Endothelial cell of umbilical vein (primary cell): ENCODE results near the gene INPP4B. TPM values are rescaled to one million over a fixed set of nuclear protein-coding genes. Genes with fewer than 3 reads are reported as not detected.

Source experiments
- BruUV-seq: library from RNA; stranded (reverse); fragments of 400-500 nt; replicated peaks from 2 replicates; lab custom pipeline; 2021; lab: Mats Ljungman, UMichigan
- CTCF ChIA-PET: fragments of 300-600, 350-600 bp; sonication (Branson Sonifier 250); formaldehyde crosslinking; loops from one replicate; lab custom pipeline; 2021; ENCODE audit warnings: antibody characterized with exemption, inconsistent platforms; lab: Charles Lee
- POLR2A ChIA-PET: fragments of 300-600, 350-600 bp; sonication (Branson Sonifier 250); formaldehyde crosslinking; loops from one replicate; lab custom pipeline; 2021; ENCODE audit warnings: antibody characterized with exemption, inconsistent platforms; lab: Charles Lee
- DNase-seq: peaks from one replicate; pipeline ENCODE4 v3.0.0-alpha.2; 2011; ENCODE audit warnings: low read depth, low spot score
- FAIRE-seq: peaks from 2 replicates; lab custom pipeline; 2011; peaks lifted over from hg19 to GRCh38; lab: Jason Lieb, UNC
- H2AFZ ChIP-seq: 2 replicates; pipeline ENCODE4 v1.6.0; 2012; ENCODE audit warnings: low read depth, low read length, control low read depth, inconsistent platforms
- H3K27ac ChIP-seq: 2 replicates; pipeline ENCODE4 v1.5.1; 2011; ENCODE audit warnings: low read depth, mild to moderate bottlenecking, control low read depth, low read length, moderate library complexity; ENCODE audit not compliant: insufficient read depth
- H3K27me3 ChIP-seq, 2 experiments: 2 replicates each; pipeline versions ENCODE4 v1.6.0 to v1.6.1; 2011; ENCODE audit warnings: low read length in 2 of 2, mixed read lengths in 1 of 2; ENCODE audit not compliant: control insufficient read depth in 2 of 2, insufficient read depth in 2 of 2
- H3K36me3 ChIP-seq, 2 experiments: 2 replicates in 1 of 2; 3 replicates in 1 of 2; pipeline ENCODE4 v1.5.1; 2011; ENCODE audit warnings: low read length in 2 of 2, mild to moderate bottlenecking in 1 of 2, moderate library complexity in 1 of 2; ENCODE audit not compliant: control insufficient read depth in 2 of 2, insufficient read depth in 2 of 2; ENCODE audit errors: extremely low read depth in 1 of 2
- H3K4me1 ChIP-seq: 3 replicates; pipeline ENCODE4 v1.5.1; 2011; ENCODE audit warnings: mild to moderate bottlenecking, low read length; ENCODE audit not compliant: control insufficient read depth, insufficient read depth; ENCODE audit errors: extremely low read depth
- H3K4me2 ChIP-seq: 2 replicates; pipeline ENCODE4 v1.6.1; 2011; ENCODE audit warnings: low read length, control low read depth, mixed read lengths; ENCODE audit not compliant: insufficient read depth
- H3K4me3 ChIP-seq, 3 experiments: fragments of 200-600 bp in 1 of 3; sonication (generic), shearing (Covaris generic) in 1 of 3; replicated peaks in 1 of 3; 2 replicates each; pipeline ENCODE4 v1.5.1; 2011 to 2016; ENCODE audit warnings: control low read depth in 3 of 3, low read length in 3 of 3, mild to moderate bottlenecking in 2 of 3, inconsistent platforms in 1 of 3, low read depth in 1 of 3, moderate library complexity in 1 of 3; ENCODE audit not compliant: insufficient read depth in 1 of 3
- H3K79me2 ChIP-seq: 2 replicates; pipeline ENCODE4 v1.6.0; 2012; ENCODE audit warnings: low read length, inconsistent platforms; ENCODE audit not compliant: control insufficient read depth, insufficient read depth
- H3K9ac ChIP-seq: replicated peaks from 2 replicates; pipeline ENCODE3; 2011; ENCODE audit warnings: low read length, control low read depth; ENCODE audit not compliant: insufficient read depth; ENCODE audit errors: extremely low read depth
- H3K9me1 ChIP-seq: replicated peaks from 3 replicates; pipeline ENCODE4 v1.6.0; 2011; ENCODE audit warnings: mild to moderate bottlenecking, low read length; ENCODE audit not compliant: control insufficient read depth, insufficient read depth; ENCODE audit errors: extremely low read depth
- H3K9me3 ChIP-seq: replicated peaks from 2 replicates; pipeline ENCODE4 v1.5.1; 2012; ENCODE audit warnings: low read length, inconsistent platforms; ENCODE audit not compliant: control insufficient read depth, insufficient read depth
- H4K20me1 ChIP-seq: replicated peaks from 2 replicates; pipeline ENCODE3; 2011; ENCODE audit warnings: mild to moderate bottlenecking, low read length; ENCODE audit not compliant: control insufficient read depth, insufficient read depth; ENCODE audit errors: extremely low read depth
- CTCF ChIP-seq, 2 donors: IDR thresholded peaks; 1 replicate in 1 of 2; 2 replicates in 1 of 2; pipeline ENCODE4 v1.5.1; 2011; ENCODE audit warnings: low read length in 2 of 2, mild to moderate bottlenecking in 2 of 2, moderate library complexity in 2 of 2, control low read depth in 1 of 2, inconsistent platforms in 1 of 2, low read depth in 1 of 2; ENCODE audit not compliant: insufficient read depth in 1 of 2; ENCODE audit errors: extremely low read depth in 1 of 2
- EZH2 ChIP-seq: IDR thresholded peaks from 2 replicates; pipeline ENCODE4 v1.6.1; 2012; ENCODE audit warnings: borderline replicate concordance, low read depth, mild to moderate bottlenecking, moderate library complexity, low read length, inconsistent platforms; ENCODE audit not compliant: severe bottlenecking
- FOS ChIP-seq: IDR thresholded peaks from 2 replicates; pipeline ENCODE4 v1.6.1; 2011; ENCODE audit warnings: mild to moderate bottlenecking, low read length, moderate library complexity, borderline replicate concordance; ENCODE audit not compliant: insufficient read depth
- GATA2 ChIP-seq: IDR thresholded peaks from 2 replicates; pipeline ENCODE4 v1.7.0; 2011; ENCODE audit warnings: low read depth, mild to moderate bottlenecking, moderate library complexity, mixed read lengths, low read length; ENCODE audit not compliant: insufficient read length, insufficient read depth
- JUN ChIP-seq: IDR thresholded peaks from 2 replicates; pipeline ENCODE4 v1.6.1; 2011; ENCODE audit warnings: borderline replicate concordance, low read depth; ENCODE audit not compliant: insufficient read length, insufficient read depth
- MAX ChIP-seq: IDR thresholded peaks from 2 replicates; pipeline ENCODE4 v1.6.1; 2011; ENCODE audit not compliant: insufficient read depth, insufficient read length
- MYC ChIP-seq: IDR thresholded peaks from one replicate; pipeline ENCODE4 v1.6.1; 2011; ENCODE audit warnings: mild to moderate bottlenecking, low read depth, low read length
- POLR2A ChIP-seq: IDR thresholded peaks from 2 replicates; pipeline ENCODE4 v1.6.1; 2012; ENCODE audit warnings: low read depth, mild to moderate bottlenecking, control low read depth, low read length
- POLR2AphosphoS5 ChIP-seq: IDR thresholded peaks from 2 replicates; pipeline ENCODE4 v1.6.1; 2012; ENCODE audit warnings: low read depth, mild to moderate bottlenecking, control low read depth, low read length, moderate library complexity; ENCODE audit not compliant: insufficient read depth
- dilution Hi-C: fragments of 300-500 bp; cut with MboI; formaldehyde crosslinking; loops from one replicate; pipeline ENCODE4 v1.15.0; 2019; ENCODE audit warnings: low sequenced_read_pairs; ENCODE audit not compliant: extremely low pct_ligation_motif_present
- intact Hi-C: fragments of 100-400 bp; cut with micrococcal nuclease; formaldehyde crosslinking; loops from one replicate; pipeline ENCODE4 v1.10.0; 2022
- polyA plus RNA-seq, 4 experiments: library from polyadenylated mRNA; depleted of rRNA in 3 of 4; stranded (reverse) in 3 of 4; unstranded in 1 of 4; fragments of >200 nt; gene quantifications; 2 replicates each; pipeline versions ENCODE4 v1.2.1 to v1.2.3, GENCODE V29; 2011 to 2012; ENCODE audit warnings: missing spikeins in 1 of 4
- total RNA-seq: library from RNA; stranded (reverse); gene quantifications from 2 replicates; pipeline ENCODE4 v1.2.3, GENCODE V29; 2021

INPP4B gene
- total and polyA plus RNA-seq, 2 donors (not counting 3 experiments of a cell fraction or from before 2014, with no cell fraction given), result 0.41 to 3.1 TPM

- H3K27ac ChIP-seq, result no peak overlapping the region
- no peaks in the 10 kb centered on the region for H4K20me1 ChIP-seq
- H3K4me2 ChIP-seq, result no peak overlapping the region
- no TSS peak for BruUV-seq
- DNase-seq (no peak), FAIRE-seq (no peak)
- no peaks in the 10 kb centered on the region for H3K79me2 ChIP-seq
- no peaks in the 10 kb centered on the region for H3K9me3 ChIP-seq
- TF ChIP-seq MYC, result no peak
- no peak for TF ChIP-seq POLR2AphosphoS5
- TF ChIP-seq GATA2, result no peak
- no peak for TF ChIP-seq POLR2A
- TF ChIP-seq MAX, result no peak
- TF ChIP-seq JUN, result no peak
- TF ChIP-seq CTCF (IDR thresholded peaks at IDR 0.05; ENCODE audit: extremely low read depth in 1 of 2, insufficient read depth in 1 of 2, low read depth in 1 of 2, low read length in 2 of 2), result no peak
- TF ChIP-seq FOS, result no peak
- no peak for TF ChIP-seq EZH2
- ChIA-PET POLR2A (no interaction called here), CTCF (interaction anchor here (1.0 to 1.2 kb wide), 2 partner anchors 14 to 374 kb away, joined by 3 to 4 read pairs; no protein-coding TSS in a partner anchor)
- H3K9me1 ChIP-seq, result no peaks in the 10 kb centered on the region
- H3K9ac ChIP-seq, result no peak overlapping the region
- dilution Hi-C loops (no loop called here), intact Hi-C loops (no loop called here)
- peaks cover 4% of the 10 kb centered on the region for H3K4me1 ChIP-seq
- no peaks in the 10 kb centered on the region for H3K36me3 ChIP-seq
- H3K4me3 ChIP-seq, result no peak overlapping the region
- H2AFZ ChIP-seq, result no peak overlapping the region
- H3K27me3 ChIP-seq, result no peaks in the 10 kb centered on the region
These were observed 500.2 kb downstream of the INPP4B start for GRCh38 chr4:142345924-142346323.
